ENCODE results near the gene KRTAP1-3. TPM values are rescaled to one million over a fixed set of nuclear protein-coding genes. Genes with fewer than 3 reads are reported as not detected.

KRTAP1-3 gene
- total and polyA plus RNA-seq, 2 of the 4 experiments (the other 2 are of a cell fraction): not detected

DNA sequence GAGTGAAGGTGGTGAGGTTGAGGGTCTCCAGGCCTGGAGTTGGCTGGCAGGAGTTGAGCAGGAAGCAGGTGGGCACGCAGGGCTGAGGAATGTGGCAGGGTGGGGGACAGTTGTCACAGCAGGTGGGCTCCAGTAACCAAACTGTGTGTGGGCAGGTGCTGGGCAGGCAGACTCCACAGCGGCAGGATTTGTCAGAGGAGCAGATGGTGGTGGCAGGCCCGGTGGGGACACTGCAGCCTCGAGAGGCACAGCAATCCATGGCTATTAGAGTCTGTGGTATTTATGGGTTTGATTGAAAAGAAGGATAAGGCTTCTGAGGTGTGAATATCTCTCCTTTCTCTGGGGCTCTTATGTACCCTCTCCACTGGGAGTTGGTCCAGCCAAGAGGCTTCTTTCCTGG lies 40.8 kb downstream of the KRTAP1-3 start, which contains the start of gene KRTAP3-3:
Gene KRTAP3-3 (minus strand): TSS at position 326 of the 400 bp plus-strand sequence. CDS start 67 bp downstream, at position 259.
- H3K4me1 ChIP-seq (ENCODE audit: control insufficient read depth, insufficient read depth, low read length): no peaks in the 10 kb centered on the region
- H3K36me3 ChIP-seq (ENCODE audit: control insufficient read depth, insufficient read depth, low read length): no peaks in the 10 kb centered on the region
- BruUV-seq (replicated peaks): no TSS peak
- H3K4ac ChIP-seq (ENCODE audit: low read depth, low read length): no peak within 1 kb of the TSS
- H3K14ac ChIP-seq (replicated peaks; ENCODE audit: low read depth, low read length): no peak within 1 kb of the TSS
- in situ Hi-C loops (cut with MboI; ENCODE audit: low sequenced_read_pairs): no loop called here
- no peak within 1 kb of the TSS for H4K8ac ChIP-seq (ENCODE audit: low read depth in 2 of 2, low read length in 2 of 2)
- no peak within 1 kb of the TSS for H3K27ac ChIP-seq (ENCODE audit: insufficient read depth, low read length)
- ATAC-seq (ENCODE audit: low read depth): no peak
- intact Hi-C loops (cut with micrococcal nuclease): no loop called here
- no peak within 1 kb of the TSS for H2BK15ac ChIP-seq (ENCODE audit: low read depth, low read length)
- no peak for DNase-seq
- H3K27me3 ChIP-seq (ENCODE audit: control insufficient read depth, insufficient read depth, low read length): no peaks in the 10 kb centered on the region
- no peak within 1 kb of the TSS for H2BK20ac ChIP-seq (ENCODE audit: low read depth, low read length)
- H3K9me1 ChIP-seq (ENCODE audit: insufficient read depth, low read length): no peaks in the 10 kb centered on the region
- dilution Hi-C loops (cut with HindIII; ENCODE audit: low sequenced_read_pairs, unreplicated experiment): no loop called here
- no peaks in the 10 kb centered on the region for H4K20me1 ChIP-seq (ENCODE audit: insufficient read depth, low read length)
- TF ChIP-seq MAFK (IDR thresholded peaks at IDR 0.05; ENCODE audit: low read depth, low read length) (no peak), RAD21 (IDR thresholded peaks at IDR 0.05; ENCODE audit: low read length) (no peak), CEBPB (IDR thresholded peaks at IDR 0.05; ENCODE audit: low read depth, low read length) (no peak), POLR2A (IDR thresholded peaks at IDR 0.05; ENCODE audit: low read depth, low read length) (no peak), MAZ (IDR thresholded peaks at IDR 0.05; ENCODE audit: borderline replicate concordance, low read depth, low read length) (no peak), RCOR1 (IDR thresholded peaks at IDR 0.05; ENCODE audit: insufficient replicate concordance, low read length) (no peak), CHD1 (IDR thresholded peaks at IDR 0.05; ENCODE audit: low read depth, low read length) (no peak), FOS (IDR thresholded peaks at IDR 0.05; ENCODE audit: low read depth, low read length) (no peak)
- TF ChIP-seq, protein P1, sequence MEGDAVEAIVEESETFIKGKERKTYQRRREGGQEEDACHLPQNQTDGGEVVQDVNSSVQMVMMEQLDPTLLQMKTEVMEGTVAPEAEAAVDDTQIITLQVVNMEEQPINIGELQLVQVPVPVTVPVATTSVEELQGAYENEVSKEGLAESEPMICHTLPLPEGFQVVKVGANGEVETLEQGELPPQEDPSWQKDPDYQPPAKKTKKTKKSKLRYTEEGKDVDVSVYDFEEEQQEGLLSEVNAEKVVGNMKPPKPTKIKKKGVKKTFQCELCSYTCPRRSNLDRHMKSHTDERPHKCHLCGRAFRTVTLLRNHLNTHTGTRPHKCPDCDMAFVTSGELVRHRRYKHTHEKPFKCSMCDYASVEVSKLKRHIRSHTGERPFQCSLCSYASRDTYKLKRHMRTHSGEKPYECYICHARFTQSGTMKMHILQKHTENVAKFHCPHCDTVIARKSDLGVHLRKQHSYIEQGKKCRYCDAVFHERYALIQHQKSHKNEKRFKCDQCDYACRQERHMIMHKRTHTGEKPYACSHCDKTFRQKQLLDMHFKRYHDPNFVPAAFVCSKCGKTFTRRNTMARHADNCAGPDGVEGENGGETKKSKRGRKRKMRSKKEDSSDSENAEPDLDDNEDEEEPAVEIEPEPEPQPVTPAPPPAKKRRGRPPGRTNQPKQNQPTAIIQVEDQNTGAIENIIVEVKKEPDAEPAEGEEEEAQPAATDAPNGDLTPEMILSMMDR (conservative IDR thresholded peaks at IDR 0.05; ENCODE audit: low read depth, low read length): no peak
- H2AFZ ChIP-seq (replicated peaks; ENCODE audit: low read length, poor library complexity): no peak within 1 kb of the TSS
- 40% methylated on average over 2 of the region's 4 CpGs; no CpG with 5 or more reads in 1 of the 2 experiments for WGBS, 2 experiments (ENCODE audit: extremely low coverage in 2 of 2, insufficient read length in 1 of 2)
- H4K91ac ChIP-seq (ENCODE audit: insufficient read depth, low read depth, low read length): no peak within 1 kb of the TSS
- H3K9ac ChIP-seq (ENCODE audit: low read depth, low read length): no peak within 1 kb of the TSS
- H3K9me3 ChIP-seq (ENCODE audit: control insufficient read depth, insufficient read depth, low read length): no peaks in the 10 kb centered on the region
- no peak within 1 kb of the TSS for H2BK120ac ChIP-seq (ENCODE audit: low read depth, low read length)
- no peak within 1 kb of the TSS for H3K4me2 ChIP-seq (ENCODE audit: low read depth, low read length)
- H3K4me3 ChIP-seq (ENCODE audit: insufficient read depth, low read depth, low read length): no peak within 1 kb of the TSS
- no peak within 1 kb of the TSS for H2BK5ac ChIP-seq (ENCODE audit: low read depth, low read length, poor library complexity, severe bottlenecking)
- ChIA-PET CTCF (no interaction called here), POLR2A (ENCODE audit: unreplicated experiment) (interaction anchor here (0.7 kb wide), 1 partner anchor 8 kb away, joined by 3 read pairs; no protein-coding TSS in a partner anchor)
- H3K18ac ChIP-seq (ENCODE audit: low read depth, low read length): no peak within 1 kb of the TSS
- no peak within 1 kb of the TSS for H4K5ac ChIP-seq (ENCODE audit: low read depth, low read length)
- no peak within 1 kb of the TSS for H2AK5ac ChIP-seq (ENCODE audit: low read depth, low read length)
- H2AK9ac ChIP-seq (replicated peaks; ENCODE audit: low read depth, low read length, poor library complexity): no peak within 1 kb of the TSS
- no peaks in the 10 kb centered on the region for H3K79me1 ChIP-seq (ENCODE audit: low read depth in 1 of 2, low read length in 2 of 2)
- H3K56ac ChIP-seq (ENCODE audit: extremely low read depth, insufficient read depth, low read length): no peak within 1 kb of the TSS
- no peak within 1 kb of the TSS for H3K23ac ChIP-seq (ENCODE audit: low read depth, low read length)

Data from IMR-90 (cell line).